ENCODE results near the gene USP31. TPM values are rescaled to one million over a fixed set of nuclear protein-coding genes. Genes with fewer than 3 reads are reported as not detected.
A peak's percentile ranks its signal among the peaks of the same experiment; 100 is the strongest.

USP31 gene
- total and polyA plus RNA-seq, 2 of the 13 experiments (the other 11 are each of a cell fraction or from before 2014, with no cell fraction given) = 22.5 to 23.3 TPM

GRCh38 chr16:23104032-23104955 lies 45.0 kb downstream of the USP31 start (continued):
- TF ChIP-seq, protein P1, sequence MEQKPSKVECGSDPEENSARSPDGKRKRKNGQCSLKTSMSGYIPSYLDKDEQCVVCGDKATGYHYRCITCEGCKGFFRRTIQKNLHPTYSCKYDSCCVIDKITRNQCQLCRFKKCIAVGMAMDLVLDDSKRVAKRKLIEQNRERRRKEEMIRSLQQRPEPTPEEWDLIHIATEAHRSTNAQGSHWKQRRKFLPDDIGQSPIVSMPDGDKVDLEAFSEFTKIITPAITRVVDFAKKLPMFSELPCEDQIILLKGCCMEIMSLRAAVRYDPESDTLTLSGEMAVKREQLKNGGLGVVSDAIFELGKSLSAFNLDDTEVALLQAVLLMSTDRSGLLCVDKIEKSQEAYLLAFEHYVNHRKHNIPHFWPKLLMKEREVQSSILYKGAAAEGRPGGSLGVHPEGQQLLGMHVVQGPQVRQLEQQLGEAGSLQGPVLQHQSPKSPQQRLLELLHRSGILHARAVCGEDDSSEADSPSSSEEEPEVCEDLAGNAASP (CRISPR knock-in tag; IDR thresholded peaks at IDR 0.05; ENCODE audit: borderline replicate concordance) = peak; percentile 97
- TF ChIP-seq IRF1 (CRISPR knock-in tag; IDR thresholded peaks at IDR 0.05; ENCODE audit: low read depth) = no peak
- TF ChIP-seq ZFX (CRISPR knock-in tag; IDR thresholded peaks at IDR 0.05; ENCODE audit: low read depth) = peak; percentile 53; the same call in 1 of the 2 replicates
- TF ChIP-seq KLF15 (CRISPR knock-in tag; IDR thresholded peaks at IDR 0.05; ENCODE audit: borderline replicate concordance) = no peak
- no peak for TF ChIP-seq NFE2L1 (CRISPR knock-in tag; IDR thresholded peaks at IDR 0.05; ENCODE audit: borderline replicate concordance)
- TF ChIP-seq MEF2D (CRISPR knock-in tag; IDR thresholded peaks at IDR 0.05) = peak; percentile 47; the same call in 1 of the 2 replicates
- TF ChIP-seq PCBP2 (optimal IDR thresholded peaks at IDR 0.05; ENCODE audit: low read depth, low read length, poor library complexity, severe bottlenecking) = no peak
- TF ChIP-seq ATF4 (CRISPR knock-in tag; IDR thresholded peaks at IDR 0.05) = 0 out of 4 replicates have a peak, but pooled peaks of 1 of the 2 experiments have one; percentile 74
- 0 out of 2 replicates have a peak, but pooled peaks have one; percentile 35 for TF ChIP-seq HHEX (CRISPR knock-in tag; IDR thresholded peaks at IDR 0.05)
- TF ChIP-seq ZNF329 (CRISPR knock-in tag; IDR thresholded peaks at IDR 0.05; ENCODE audit: low read depth) = no peak
- TF ChIP-seq, protein P2, sequence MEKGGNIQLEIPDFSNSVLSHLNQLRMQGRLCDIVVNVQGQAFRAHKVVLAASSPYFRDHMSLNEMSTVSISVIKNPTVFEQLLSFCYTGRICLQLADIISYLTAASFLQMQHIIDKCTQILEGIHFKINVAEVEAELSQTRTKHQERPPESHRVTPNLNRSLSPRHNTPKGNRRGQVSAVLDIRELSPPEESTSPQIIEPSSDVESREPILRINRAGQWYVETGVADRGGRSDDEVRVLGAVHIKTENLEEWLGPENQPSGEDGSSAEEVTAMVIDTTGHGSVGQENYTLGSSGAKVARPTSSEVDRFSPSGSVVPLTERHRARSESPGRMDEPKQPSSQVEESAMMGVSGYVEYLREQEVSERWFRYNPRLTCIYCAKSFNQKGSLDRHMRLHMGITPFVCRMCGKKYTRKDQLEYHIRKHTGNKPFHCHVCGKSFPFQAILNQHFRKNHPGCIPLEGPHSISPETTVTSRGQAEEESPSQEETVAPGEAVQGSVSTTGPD (CRISPR knock-in tag; IDR thresholded peaks at IDR 0.05) = peak; percentile 92; the same call in 1 of the 2 replicates
- TF ChIP-seq ZGPAT (CRISPR knock-in tag; IDR thresholded peaks at IDR 0.05) = peak; percentile 92
- 0 out of 2 replicates have a peak, but pooled peaks have one; percentile 47 for TF ChIP-seq FOXC1 (CRISPR knock-in tag; IDR thresholded peaks at IDR 0.05; ENCODE audit: borderline replicate concordance)
- peak; percentile 76 for TF ChIP-seq RARA (CRISPR knock-in tag; IDR thresholded peaks at IDR 0.05)
- no peak; the same call in 1 of the 2 replicates for TF ChIP-seq ZNF737 (CRISPR knock-in tag; IDR thresholded peaks at IDR 0.05; ENCODE audit: borderline replicate concordance)
- peak; percentile 89 for TF ChIP-seq PITX1 (CRISPR knock-in tag; IDR thresholded peaks at IDR 0.05)
- TF ChIP-seq FOXK1 (CRISPR knock-in tag; IDR thresholded peaks at IDR 0.05; ENCODE audit: borderline replicate concordance, low read depth) = peak; percentile 91
- peak; percentile 46; the same call in 1 of the 2 replicates for TF ChIP-seq HOXA3 (CRISPR knock-in tag; IDR thresholded peaks at IDR 0.05)
- TF ChIP-seq, protein P3, sequence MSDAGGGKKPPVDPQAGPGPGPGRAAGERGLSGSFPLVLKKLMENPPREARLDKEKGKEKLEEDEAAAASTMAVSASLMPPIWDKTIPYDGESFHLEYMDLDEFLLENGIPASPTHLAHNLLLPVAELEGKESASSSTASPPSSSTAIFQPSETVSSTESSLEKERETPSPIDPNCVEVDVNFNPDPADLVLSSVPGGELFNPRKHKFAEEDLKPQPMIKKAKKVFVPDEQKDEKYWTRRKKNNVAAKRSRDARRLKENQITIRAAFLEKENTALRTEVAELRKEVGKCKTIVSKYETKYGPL (CRISPR knock-in tag; IDR thresholded peaks at IDR 0.05) = peak; percentile 41; the same call in 1 of the 2 replicates
- TF ChIP-seq SOX5 (CRISPR knock-in tag; IDR thresholded peaks at IDR 0.05; ENCODE audit: borderline replicate concordance) = peak; percentile 82; the same call in 1 of the 2 replicates
- TF ChIP-seq ZNF775 (CRISPR knock-in tag; IDR thresholded peaks at IDR 0.05; ENCODE audit: borderline replicate concordance) = 0 out of 2 replicates have a peak, but pooled peaks have one; percentile 47

All from HepG2 (cell line).